GM12875 (cell line): ENCODE results near the gene TMSB4X.

Experiments used
- H3K4me3 ChIP-seq: one replicate; pipeline ENCODE4 v1.5.1; 2011; ENCODE audit warnings: low read depth, low read length, control low read depth
- CTCF ChIP-seq: IDR thresholded peaks from 2 replicates; pipeline ENCODE4 v1.5.1; 2011; ENCODE audit warnings: low read depth, mild to moderate bottlenecking, control low read depth, inconsistent platforms, low read length, moderate library complexity, borderline replicate concordance; ENCODE audit not compliant: insufficient read depth

TMSB4X gene

GRCh38 chrX:12965131-12965940, 9.6 kb upstream of the TMSB4X start:
- no peak for TF ChIP-seq CTCF
- H3K4me3 ChIP-seq, result no peak overlapping the region

GRCh38 chrX:12966151-12966550, 8.8 kb upstream of the TMSB4X start:
- no peak overlapping the region for H3K4me3 ChIP-seq
- no peak for TF ChIP-seq CTCF

GRCh38 chrX:12967711-12968465, 7.0 kb upstream of the TMSB4X start:
- no peak for TF ChIP-seq CTCF
- H3K4me3 ChIP-seq, result no peak overlapping the region

GRCh38 chrX:12970691-12971202, 4.2 kb upstream of the TMSB4X start:
- peak overlapping the region; percentile 31 for H3K4me3 ChIP-seq
- TF ChIP-seq CTCF, result no peak

- H3K4me3 ChIP-seq, result peak overlapping the region; percentile 53
- TF ChIP-seq CTCF, result no peak
Observed at GRCh38 chrX:12971282-12972003, 3.5 kb upstream of the TMSB4X start.

- TF ChIP-seq CTCF, result no peak
- peak overlapping the region; percentile 53 for H3K4me3 ChIP-seq
Observed at GRCh38 chrX:12972243-12972642, 2.7 kb upstream of the TMSB4X start.
